Right cardiac atrium (tissue), 5 donors: Measurements from ENCODE around the gene ZRANB2. TPM values are rescaled to one million over a fixed set of nuclear protein-coding genes. Genes with fewer than 3 reads are reported as not detected.

Experiments used
- ATAC-seq, 2 donors: fragments of 200-7000 bp; cut with Tn5 transposase; one replicate each; pipeline versions ENCODE4 v1.8.0 to v1.9.1; 2020; ENCODE audit warnings: moderate library complexity in 2 of 2, mild to moderate bottlenecking in 1 of 2
- DNase-seq, 3 donors: peaks; one replicate each; pipeline ENCODE4 v3.0.0-alpha.2; 2020
- H3K27ac ChIP-seq: one replicate; pipeline ENCODE4 v1.5.1; 2013; ENCODE audit warnings: mild to moderate bottlenecking, low read length, control low read depth, moderate library complexity
- H3K27me3 ChIP-seq: one replicate; pipeline ENCODE4 v1.6.1; 2013; ENCODE audit not compliant: control insufficient read depth, insufficient read depth
- H3K4me1 ChIP-seq: one replicate; pipeline ENCODE4 v1.6.1; 2013; ENCODE audit warnings: low read length; ENCODE audit not compliant: control insufficient read depth, insufficient read depth
- H3K4me3 ChIP-seq: one replicate; pipeline ENCODE4 v1.5.1; 2013; ENCODE audit warnings: low read length, control low read depth
- H3K9me3 ChIP-seq: one replicate; pipeline ENCODE4 v1.6.1; 2013; ENCODE audit warnings: low read length; ENCODE audit not compliant: control insufficient read depth
- WGBS: extraction: QIAGEN DNeasy Blood & Tissue Kit; methylation state at CpG from one replicate; pipeline ENCODE4 v1.1.7; 2013; 5-methylcytosine and 5-hydroxymethylcytosine counted together
- intact Hi-C, 4 donors: fragments of 100-400 bp; cut with DNase I; formaldehyde crosslinking; loops; one replicate each; pipeline versions ENCODE4 v1.11.0 to v1.14.0; 2022 to 2023
- microRNA-seq, 2 donors: library from miRNA; unstranded; fragments of <30 nt; microRNA quantifications; one replicate each; pipeline ENCODE4 v1.2.0, GENCODE V29; 2020 to 2021
- polyA plus RNA-seq: library from polyadenylated mRNA; stranded (reverse); fragments of 200-250 nt; gene quantifications from one replicate; pipeline ENCODE4 v1.2.3, GENCODE V29; 2013
- total RNA-seq, 4 donors: library from RNA; stranded (reverse); fragmentation: NEBNext Ultra II Directional; extraction: Animal tissue kit (Norgen Biotek cat#: 25700); gene quantifications; one replicate each; pipeline ENCODE4 v1.2.1, GENCODE V29; 2021
- donor health status: healthy with polysubstance abuse.
- donor health status: DM: no; HTN: yes; CAD: no.
- donor health status: DM: no; HTN: no; CAD: no.
- donor health status: DM: no; HTN: yes; CAD: no; lungs with severe emphysema.
- donor health status: DM: yes; HTN: yes; CAD: no.

The ZRANB2 gene
- total and polyA plus RNA-seq, 5 donors: 45.9 to 67.1 (median 59.1) TPM

GRCh38 chr1:71028981-71029380 is 51.9 kb downstream of the ZRANB2 start:
- 90% methylated on average over 1 of the region's 1 CpG for WGBS

GRCh38 chr1:71027991-71028390 is 52.8 kb downstream of the ZRANB2 start:
- no peak overlapping the region for H3K27ac ChIP-seq
- intact Hi-C loops: no loop called here
- no peaks in the 10 kb centered on the region for H3K9me3 ChIP-seq
- no peak overlapping the region for H3K4me3 ChIP-seq
- no peaks in the 10 kb centered on the region for H3K4me1 ChIP-seq
- no peaks in the 10 kb centered on the region for H3K27me3 ChIP-seq
- DNase-seq (no peak), ATAC-seq (no peak)
- WGBS: 86% methylated on average over 7 of the region's 7 CpGs

More at GRCh38 chr1:71028981-71029380, 51.9 kb downstream of the ZRANB2 start:
- Histone ChIP-seq H3K4me3 (no peak overlapping the region), H3K4me1 (no peaks in the 10 kb centered on the region), H3K9me3 (no peaks in the 10 kb centered on the region), H3K27me3 (no peaks in the 10 kb centered on the region), H3K27ac (no peak overlapping the region)
- intact Hi-C loops: no loop called here
- DNase-seq (no peak), ATAC-seq (no peak)

- ATAC-seq (no peak), DNase-seq (no peak)
- no peak overlapping the region for H3K27ac ChIP-seq
- intact Hi-C loops: no loop called here
- H3K4me3 ChIP-seq: no peak overlapping the region
- no peaks in the 10 kb centered on the region for H3K4me1 ChIP-seq
- H3K9me3 ChIP-seq: no peaks in the 10 kb centered on the region
- WGBS: 88% methylated on average over 4 of the region's 4 CpGs
- no peaks in the 10 kb centered on the region for H3K27me3 ChIP-seq
These were observed 54.7 kb downstream of the ZRANB2 start for GRCh38 chr1:71026093-71026492.

- no peak overlapping the region for H3K27ac ChIP-seq
- no peak for ATAC-seq
- WGBS: 86% methylated on average over 4 of the region's 4 CpGs
- H3K4me1 ChIP-seq: no peaks in the 10 kb centered on the region
- intact Hi-C loops: no loop called here
- H3K27me3 ChIP-seq: no peaks in the 10 kb centered on the region
- no peak overlapping the region for H3K4me3 ChIP-seq
- DNase-seq: no peak
- no peaks in the 10 kb centered on the region for H3K9me3 ChIP-seq
These were observed 57.3 kb downstream of the ZRANB2 start for GRCh38 chr1:71023515-71023914.

- Histone ChIP-seq H3K4me3 (no peak overlapping the region), H3K27me3 (no peaks in the 10 kb centered on the region), H3K9me3 (no peaks in the 10 kb centered on the region), H3K27ac (no peak overlapping the region), H3K4me1 (peaks cover 2% of the 10 kb centered on the region)
- no peak for DNase-seq
- WGBS: 36% methylated on average over 7 of the region's 7 CpGs
- intact Hi-C loops: no loop called here
- peak; percentile 31 to 86 for ATAC-seq
These were observed 61.4 kb downstream of the ZRANB2 start for GRCh38 chr1:71019233-71019969.

- intact Hi-C loops: no loop called here
- Histone ChIP-seq H3K27me3 (no peaks in the 10 kb centered on the region), H3K9me3 (no peaks in the 10 kb centered on the region), H3K4me1 (peaks cover 2% of the 10 kb centered on the region), H3K4me3 (no peak overlapping the region), H3K27ac (no peak overlapping the region)
- ATAC-seq (no peak), DNase-seq (no peak)
These were observed 62.0 kb downstream of the ZRANB2 start for GRCh38 chr1:71018791-71019190.

GRCh38 chr1:71015745-71016144 is 65.1 kb downstream of the ZRANB2 start:
- no peaks in the 10 kb centered on the region for H3K9me3 ChIP-seq
- intact Hi-C loops: no loop called here
- no peak for ATAC-seq
- H3K27me3 ChIP-seq: no peaks in the 10 kb centered on the region
- DNase-seq: no peak
- no peak overlapping the region for H3K4me3 ChIP-seq
- peaks cover 2% of the 10 kb centered on the region for H3K4me1 ChIP-seq
- H3K27ac ChIP-seq: no peak overlapping the region
- 74% methylated on average over 5 of the region's 5 CpGs for WGBS

- intact Hi-C loops: no loop called here
- Histone ChIP-seq H3K4me3 (no peak overlapping the region), H3K9me3 (no peaks in the 10 kb centered on the region), H3K27ac (no peak overlapping the region), H3K27me3 (no peaks in the 10 kb centered on the region), H3K4me1 (peaks cover 2% of the 10 kb centered on the region)
- ATAC-seq: no peak
- 84% methylated on average over 1 of the region's 1 CpG for WGBS
- DNase-seq: no peak
These were observed 66.7 kb downstream of the ZRANB2 start for GRCh38 chr1:71014178-71014579.

Small RNA genes within 50 kb of the gene (microRNA-seq; reads per million reads assigned to microRNA genes)
- 325 to 564 reads per million in 2 donors for gene MIR186

Other genes with a start within 250 kb of the ZRANB2 start
- gene PTGER3, start 33.2 kb downstream of the ZRANB2 start, total RNA-seq: 1 to 10 TPM in 3 of 4 donors, under 1 TPM in 1; 0.45 to 3.8 (median 1.5) TPM
- 1.3 TPM for gene PTGER3, start 33.2 kb downstream of the ZRANB2 start, polyA plus RNA-seq